Fibroblast of skin of left quadriceps (primary cell): ENCODE measurements around the gene ARHGEF26.
A peak's percentile ranks its signal among the peaks of the same experiment; 100 is the strongest.

Experiments
- DNase-seq, 2 experiments: peaks; one replicate each; pipeline ENCODE4 v3.0.0-alpha.2; 2013; ENCODE audit warnings: low read depth in 2 of 2

ARHGEF26 gene

GRCh38 chr3:154156530-154156929 is 35.3 kb downstream of the ARHGEF26 start:
- DNase-seq = no peak

DNA sequence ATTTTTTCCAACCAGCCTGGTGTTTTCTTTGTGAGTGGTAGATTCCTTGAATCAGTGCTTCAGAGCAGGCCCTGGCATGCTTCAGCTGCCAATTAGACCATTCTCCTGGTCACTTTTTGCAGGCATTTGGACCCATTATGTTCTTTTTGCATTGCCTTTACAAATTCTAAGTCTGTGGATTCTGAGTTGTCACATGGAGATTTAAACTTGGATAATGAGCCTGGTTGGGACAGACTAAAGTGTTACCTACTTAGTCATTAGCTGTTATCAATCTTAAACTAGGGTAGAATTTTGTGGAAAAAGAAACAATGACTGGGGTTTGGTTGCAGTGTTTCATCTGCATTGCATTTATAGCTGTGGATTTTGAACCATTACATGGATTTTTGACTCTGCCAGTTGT is 40.6 kb downstream of the ARHGEF26 start:
- DNase-seq = no peak

- DNase-seq = no peak
Observed at GRCh38 chr3:154164387-154164786, 43.2 kb downstream of the ARHGEF26 start.

- no peak for DNase-seq
Observed at GRCh38 chr3:154168998-154169795, 48.0 kb downstream of the ARHGEF26 start.

DNA sequence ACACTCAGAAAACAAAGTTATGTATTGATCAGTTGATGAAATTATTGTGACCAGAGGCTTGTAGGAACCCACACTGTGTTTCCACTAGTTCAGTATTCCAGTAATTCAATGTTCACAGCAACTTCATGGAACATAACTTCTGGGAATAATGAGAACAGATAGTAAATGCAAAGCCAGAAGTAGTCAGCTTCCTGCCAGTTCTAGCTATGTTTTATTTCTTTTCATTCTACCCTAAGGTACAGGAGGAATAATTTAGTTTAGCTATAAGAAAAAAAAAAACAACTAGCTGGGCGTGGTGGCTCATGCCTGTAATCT is 48.6 kb downstream of the ARHGEF26 start:
- DNase-seq = no peak

DNA sequence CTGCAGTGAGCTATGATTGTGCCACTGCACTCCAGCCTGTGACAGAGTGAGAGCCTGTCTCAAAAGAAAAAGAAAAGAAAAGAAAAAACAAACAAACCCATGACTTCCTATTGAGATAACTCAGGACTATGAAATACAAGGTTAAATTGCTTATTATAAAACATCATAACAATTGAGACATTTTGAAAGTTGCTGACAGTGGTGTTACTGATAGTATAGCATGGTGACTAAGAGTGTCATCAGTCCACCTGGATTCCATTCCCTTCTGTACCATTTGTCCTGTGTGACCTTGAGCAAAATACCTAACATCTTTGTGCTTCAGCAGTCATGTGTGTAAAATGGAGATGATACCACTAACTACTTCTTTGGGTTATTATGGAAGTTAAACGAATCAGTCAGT is 49.1 kb downstream of the ARHGEF26 start:
- DNase-seq = no peak

GRCh38 chr3:154175041-154175440 is 53.9 kb downstream of the ARHGEF26 start:
- no peak for DNase-seq

- DNase-seq = no peak
Observed at GRCh38 chr3:154176036-154176435, 54.8 kb downstream of the ARHGEF26 start.

DNA sequence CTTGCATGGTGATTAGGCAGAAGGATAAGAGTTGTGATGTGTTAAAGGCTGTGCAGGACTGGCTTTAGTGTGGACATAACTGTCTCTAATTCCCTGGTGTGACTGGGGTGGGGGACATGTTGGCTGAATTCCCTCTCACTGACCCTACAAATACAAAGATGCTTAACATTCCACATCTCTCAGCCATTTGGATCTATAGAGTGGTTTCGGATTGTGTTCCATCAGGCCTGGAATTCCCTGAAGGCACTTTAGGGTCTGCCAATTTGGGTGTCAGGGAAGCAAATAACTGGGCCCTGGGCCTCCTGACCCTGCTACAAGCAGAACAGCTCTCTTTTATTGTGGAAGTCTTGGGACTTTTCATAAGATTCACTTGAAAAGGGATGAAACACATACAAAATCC is 56.2 kb downstream of the ARHGEF26 start:
- no peak for DNase-seq

GRCh38 chr3:154178172-154178571 is 57.0 kb downstream of the ARHGEF26 start:
- DNase-seq = no peak

DNA sequence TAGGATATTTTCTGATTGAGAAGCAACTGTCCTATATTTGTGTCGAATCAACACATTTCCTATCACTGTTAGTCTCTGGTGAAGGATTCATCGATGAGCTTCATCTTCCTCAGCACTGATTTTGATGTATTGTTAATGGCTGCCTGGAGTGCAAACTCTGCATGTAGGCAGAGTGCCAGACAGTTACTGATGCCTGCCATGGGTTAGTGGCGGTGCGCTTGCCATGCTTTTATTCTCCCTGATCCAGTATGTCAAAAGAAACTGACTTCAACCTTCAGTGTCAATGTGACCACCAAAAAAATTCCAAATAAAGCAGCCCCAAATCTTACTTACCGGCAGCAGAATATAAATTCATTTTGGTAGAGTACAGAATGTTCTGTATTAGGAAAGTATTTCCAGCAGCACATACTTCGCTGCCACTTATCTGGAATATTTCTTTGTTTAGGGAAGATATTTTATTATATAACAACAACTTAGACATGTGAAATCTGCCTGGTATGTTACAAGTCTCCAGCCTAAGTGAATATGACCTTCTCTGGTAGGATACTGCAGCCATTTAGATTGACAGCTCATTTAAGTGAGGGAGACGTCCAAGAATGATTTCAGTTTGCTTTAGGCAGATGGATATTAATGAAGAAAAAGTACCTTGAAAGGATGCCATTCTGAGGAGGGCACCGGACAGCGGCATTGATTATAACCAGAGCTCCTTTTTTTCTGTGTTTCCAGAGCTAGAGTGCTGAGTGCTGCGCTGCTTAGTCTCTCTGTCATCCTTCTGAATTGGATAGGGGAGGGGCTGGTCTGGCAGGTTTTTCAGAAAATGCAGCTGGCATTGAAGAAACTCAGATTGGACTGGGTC is 59.9 kb downstream of the ARHGEF26 start:
- DNase-seq = no peak

GRCh38 chr3:154182322-154182922 is 61.2 kb downstream of the ARHGEF26 start:
- DNase-seq = no peak

DNA sequence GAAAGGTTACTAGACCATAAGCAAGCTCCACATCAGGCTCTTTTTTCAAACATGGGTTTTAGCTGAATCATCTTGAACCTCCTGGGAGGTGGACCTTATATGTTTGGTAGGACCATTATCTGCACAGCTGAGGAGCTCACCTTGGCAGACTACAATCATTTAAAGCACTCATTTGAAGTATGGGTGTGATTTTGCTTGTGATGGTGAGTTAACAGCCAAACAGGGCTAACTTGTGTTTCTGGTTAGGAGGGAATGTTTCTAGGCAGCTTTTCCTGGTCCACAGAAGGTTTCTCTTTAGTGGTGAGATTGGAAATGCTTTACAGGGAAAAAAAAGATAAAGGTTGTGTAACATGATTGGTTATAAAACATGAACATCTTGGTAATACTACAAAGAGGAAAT is 61.8 kb downstream of the ARHGEF26 start:
- no peak for DNase-seq

DNA sequence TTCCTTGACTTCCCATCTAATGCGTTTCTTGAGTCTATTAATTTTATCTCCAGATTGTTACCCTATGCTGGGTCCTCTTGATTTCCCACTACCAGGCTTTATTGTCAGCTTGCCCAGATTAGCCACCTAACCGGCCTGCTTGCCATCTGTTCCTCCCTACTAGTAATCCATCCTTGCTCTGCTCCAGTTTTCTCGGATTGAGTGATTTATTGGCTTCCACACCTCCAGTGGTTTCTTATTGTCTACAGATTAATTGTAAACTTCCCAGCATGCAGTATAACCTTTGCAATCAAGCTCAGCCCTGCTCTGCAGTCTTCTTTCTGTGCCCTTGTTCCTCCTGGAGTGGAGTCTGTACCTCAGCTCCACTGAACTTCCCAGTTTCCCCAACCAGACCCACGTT is 63.4 kb downstream of the ARHGEF26 start:
- DNase-seq = no peak

- DNase-seq = no peak
Observed at GRCh38 chr3:154188437-154188836, 67.2 kb downstream of the ARHGEF26 start.

GRCh38 chr3:154188846-154189245 is 67.7 kb downstream of the ARHGEF26 start:
- no peak for DNase-seq

DNA sequence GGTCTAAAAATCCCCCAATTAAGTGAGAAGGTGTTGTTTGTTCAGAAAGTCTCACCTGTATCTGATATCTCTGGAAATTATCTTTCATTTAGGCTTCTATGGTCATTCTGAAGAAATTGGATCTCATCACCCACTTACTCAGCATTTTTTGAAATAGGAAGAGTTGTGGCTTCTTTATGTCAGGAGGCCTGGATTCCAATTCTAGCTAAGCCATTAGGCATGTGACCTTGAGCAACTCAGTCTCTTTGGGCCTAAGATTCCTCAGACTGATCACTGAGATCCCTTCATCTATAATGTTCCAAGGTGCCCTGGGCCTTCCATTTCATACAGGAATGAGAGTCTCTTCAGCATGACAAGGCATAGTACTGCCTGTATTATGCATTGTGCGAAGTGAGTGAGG is 70.3 kb downstream of the ARHGEF26 start:
- no peak for DNase-seq

GRCh38 chr3:154192225-154192624 is 71.0 kb downstream of the ARHGEF26 start:
- no peak for DNase-seq

GRCh38 chr3:154193000-154193615 is 71.9 kb downstream of the ARHGEF26 start:
- DNase-seq = peak; percentile 32 to 33

GRCh38 chr3:154194877-154195276 is 73.7 kb downstream of the ARHGEF26 start:
- DNase-seq = no peak

DNA sequence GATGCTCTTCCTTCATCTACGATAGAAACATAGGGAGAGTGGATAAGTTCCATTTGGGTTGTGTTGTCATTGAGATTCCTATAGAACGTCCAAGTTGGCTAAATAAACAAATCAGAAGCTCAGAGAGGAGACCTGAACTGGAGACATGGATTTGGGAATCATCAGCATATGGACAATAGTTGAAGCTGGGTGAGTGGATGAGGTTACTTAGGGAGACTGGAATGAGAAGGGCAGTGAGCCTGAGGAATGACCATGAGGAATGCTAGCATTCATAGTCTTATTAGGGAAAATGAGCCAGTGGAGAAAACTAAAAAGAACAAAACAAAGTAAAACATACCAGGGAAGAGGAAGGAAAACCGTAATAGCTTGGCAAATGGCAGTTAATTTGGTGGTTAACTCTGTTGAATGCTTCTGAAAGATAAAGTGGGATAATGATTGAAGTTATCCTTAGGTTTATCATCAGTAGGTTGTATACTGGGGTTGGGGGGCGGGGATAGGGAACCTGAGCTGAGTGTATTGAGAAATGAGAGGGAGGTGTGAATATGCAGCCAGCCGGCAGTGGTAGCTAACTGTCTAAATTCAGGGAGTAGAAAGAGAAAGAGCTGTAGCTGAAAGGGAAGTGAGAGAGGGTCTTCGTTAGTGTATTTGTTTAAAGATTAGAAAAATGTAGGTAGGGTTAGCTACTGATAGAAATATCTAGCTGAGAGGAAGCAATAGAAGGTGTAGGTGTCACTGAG is 74.6 kb downstream of the ARHGEF26 start:
- DNase-seq = no peak

- DNase-seq = no peak
Observed at GRCh38 chr3:154197751-154198150, 76.6 kb downstream of the ARHGEF26 start.
